H1 (cell line): ENCODE results near the gene LRRC74A. TPM values are rescaled to one million over a fixed set of nuclear protein-coding genes. Genes with fewer than 3 reads are reported as not detected.

Source experiments
- BCL11A ChIP-seq, 2 experiments: IDR thresholded peaks; one replicate each; pipeline ENCODE4 v1.6.1; 2011; ENCODE audit warnings: low read depth in 2 of 2, low read length in 2 of 2, mild to moderate bottlenecking in 2 of 2
- MAFK ChIP-seq: IDR thresholded peaks from 2 replicates; pipeline ENCODE4 v1.6.1; 2012; ENCODE audit warnings: low read depth, mild to moderate bottlenecking, improper control_type of control experiment, low read length
- TAF1 ChIP-seq: IDR thresholded peaks from 2 replicates; pipeline ENCODE4 v1.6.1; 2011; ENCODE audit warnings: mild to moderate bottlenecking, low read depth, low read length
- TAF7 ChIP-seq: optimal IDR thresholded peaks from 2 replicates; pipeline ENCODE3; 2011; ENCODE audit warnings: low read depth, mild to moderate bottlenecking, inconsistent platforms, low read length, moderate library complexity, borderline replicate concordance
- TEAD4 ChIP-seq: IDR thresholded peaks from 2 replicates; pipeline ENCODE4 v1.6.1; 2012; ENCODE audit warnings: low read depth, low read length, inconsistent platforms, mixed read lengths
- polyA plus RNA-seq, 7 experiments: library from polyadenylated mRNA; depleted of rRNA in 3 of 7; stranded (reverse) in 5 of 7; unstranded in 2 of 7; fragments of >200 nt in 5 of 7; fragments of 200-250 nt in 2 of 7; gene quantifications; 1 replicate in 5 of 7; 2 replicates in 1 of 7; 4 replicates in 1 of 7; pipeline versions ENCODE4 v1.2.1 to v1.2.3, GENCODE V29; 2011 to 2013; ENCODE audit warnings: missing spikeins in 2 of 7, mixed read lengths in 2 of 7
- total RNA-seq: library from RNA; stranded (reverse); fragmentation: NEBNext Ultra II Directional; extraction: Animal tissue kit (Norgen Biotek cat#: 25700); gene quantifications from 2 replicates; pipeline ENCODE4 v1.2.1, GENCODE V29; 2021
- TF ChIP-seq, protein P1 (sequence below): IDR thresholded peaks from 2 replicates; pipeline ENCODE4 v1.6.1; 2012; ENCODE audit warnings: inconsistent platforms

Gene LRRC74A
- total and polyA plus RNA-seq, 2 of the 8 experiments (the other 6 are each of a cell fraction or from before 2014, with no cell fraction given) = not detected

DNA sequence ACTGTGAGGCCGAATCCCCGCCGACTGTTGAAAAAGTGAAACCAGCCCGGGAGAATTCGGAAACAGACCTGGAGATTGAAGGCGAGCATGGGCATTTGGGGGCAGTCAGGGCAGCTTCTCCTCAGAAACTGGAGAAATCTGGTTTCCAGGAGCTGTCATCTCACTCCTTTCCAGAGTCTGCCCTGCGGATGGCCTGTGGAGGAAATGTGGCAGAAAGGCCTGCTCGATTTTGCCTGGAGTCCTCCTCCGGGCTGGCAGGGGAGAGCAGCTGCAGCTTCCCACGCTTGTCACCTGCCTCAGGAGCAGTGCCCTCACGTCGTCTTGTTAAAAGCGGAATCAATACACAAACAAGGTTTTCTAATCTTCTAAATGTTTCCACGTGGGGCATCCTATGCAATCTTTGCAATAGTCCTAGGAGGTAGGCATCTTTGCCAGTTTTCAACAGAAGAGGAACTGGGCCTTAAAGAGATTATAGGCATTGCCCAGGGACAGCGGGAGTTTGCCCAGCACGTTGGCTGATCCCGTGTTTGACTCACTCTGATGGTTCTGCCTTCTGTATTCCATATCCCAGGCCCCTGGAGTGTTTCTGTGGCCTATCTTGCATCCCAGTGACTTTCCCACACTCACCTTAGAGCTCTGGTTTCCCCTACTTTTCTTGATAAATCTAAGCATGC lies 2.3 kb downstream of the LRRC74A start (continued):
- TF ChIP-seq MAFK (no peak), TEAD4 (no peak), TAF7 (no peak), BCL11A (IDR thresholded peaks at IDR 0.05; ENCODE audit: low read depth in 2 of 2, low read length in 2 of 2) (no peak), TAF1 (no peak)
- TF ChIP-seq, protein P1, sequence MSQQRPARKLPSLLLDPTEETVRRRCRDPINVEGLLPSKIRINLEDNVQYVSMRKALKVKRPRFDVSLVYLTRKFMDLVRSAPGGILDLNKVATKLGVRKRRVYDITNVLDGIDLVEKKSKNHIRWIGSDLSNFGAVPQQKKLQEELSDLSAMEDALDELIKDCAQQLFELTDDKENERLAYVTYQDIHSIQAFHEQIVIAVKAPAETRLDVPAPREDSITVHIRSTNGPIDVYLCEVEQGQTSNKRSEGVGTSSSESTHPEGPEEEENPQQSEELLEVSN = no peak
